Prostate gland (tissue), 2 donors: ENCODE measurements around the gene ZNF593OS.

Experiments used
- CTCF ChIP-seq, 4 experiments: fragments of 200-600 bp in 2 of 4; fragments of 450-650 bp in 2 of 4; sonication (generic) in 2 of 4; IDR thresholded peaks; 1 replicate in 3 of 4; 2 replicates in 1 of 4; pipeline ENCODE4 v1.5.1; 2016 to 2019; ENCODE audit warnings: antibody characterized with exemption in 4 of 4, mild to moderate bottlenecking in 2 of 4, moderate library complexity in 2 of 4
- POLR2A ChIP-seq: fragments of 450-650 bp; IDR thresholded peaks from one replicate; pipeline ENCODE4 v1.6.1; 2016; ENCODE audit warnings: antibody characterized with exemption, mild to moderate bottlenecking

GRCh38 chr1:26171084-26172072 lies at the start of gene ZNF593OS:
- TF ChIP-seq POLR2A (no peak), CTCF (IDR thresholded peaks at IDR 0.05) (no peak)
